ENCODE results near the gene YTHDF1. TPM values are rescaled to one million over a fixed set of nuclear protein-coding genes. Genes with fewer than 3 reads are reported as not detected.

YTHDF1 gene
- total RNA-seq, 1 experiment from 2014 or later: 85.4 TPM

DNA sequence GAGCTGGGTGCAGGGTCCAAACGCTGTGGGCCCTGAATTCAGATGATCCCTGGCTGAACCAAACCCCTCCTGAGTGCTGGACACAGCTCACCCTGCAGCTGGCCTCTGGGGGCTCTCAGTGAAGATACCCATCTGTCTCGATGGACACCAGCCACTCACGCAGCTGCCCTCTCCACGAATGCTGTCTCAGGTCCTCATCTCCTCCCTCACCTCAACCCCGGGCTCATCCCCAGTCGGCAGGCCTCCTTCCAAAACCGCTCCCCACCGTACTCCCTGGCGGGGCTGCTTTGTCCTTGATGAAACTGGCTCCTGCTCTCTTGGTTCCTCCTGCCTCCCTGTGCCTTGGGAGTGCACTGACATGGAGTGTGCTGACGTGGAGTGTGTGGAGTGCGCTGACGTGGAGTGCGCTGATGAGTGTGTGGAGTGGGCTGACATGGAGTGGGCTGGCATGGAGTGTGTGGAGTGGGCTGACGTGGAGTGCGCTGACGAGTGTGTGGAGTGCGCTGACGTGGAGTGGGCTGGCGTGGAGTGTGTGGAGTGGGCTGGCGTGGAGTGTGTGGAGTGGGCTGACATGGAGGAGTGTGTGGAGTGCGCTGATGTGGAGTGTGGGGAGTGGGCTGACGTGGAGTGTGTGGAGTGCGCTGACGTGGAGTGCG, 4.1 kb upstream of the YTHDF1 start:
- Histone ChIP-seq H3K23me2 (ENCODE audit: insufficient read length, low read depth, low read length, poor library complexity, severe bottlenecking) (peaks cover 9% of the 10 kb centered on the region), H3K27ac (ENCODE audit: insufficient read length, low read depth, low read length) (no peak overlapping the region), H3K4me1 (ENCODE audit: insufficient read depth, low read length) (no peaks in the 10 kb centered on the region), H2AFZ (ENCODE audit: low read length) (no peak overlapping the region), H4K91ac (ENCODE audit: insufficient read length, low read depth, low read length) (no peak overlapping the region), H3K4ac (ENCODE audit: low read depth, low read length) (no peak overlapping the region), H3T11ph (ENCODE audit: low read length) (no peak overlapping the region), H3K23ac (ENCODE audit: insufficient read length, low read depth, low read length) (no peak overlapping the region), H2BK5ac (ENCODE audit: insufficient read length, low read length) (no peak overlapping the region), H4K8ac (replicated peaks; ENCODE audit: insufficient read length, low read depth, low read length) (no peak overlapping the region), H3K9ac (ENCODE audit: extremely low read depth, insufficient read length, low read length) (no peak overlapping the region), H3K56ac (ENCODE audit: insufficient read length, low read depth, low read length) (no peak overlapping the region), H3K79me2 (ENCODE audit: insufficient read depth, low read length) (no peaks in the 10 kb centered on the region; the same call in 1 of the 2 replicates), H3K14ac (ENCODE audit: insufficient read depth, low read length) (peak overlapping the region; percentile 6; the same call in 1 of the 2 replicates), H2BK12ac (ENCODE audit: insufficient read length, low read depth, low read length) (no peak overlapping the region), H3K27me3 (ENCODE audit: insufficient read depth, low read length) (no peaks in the 10 kb centered on the region), H3K4me2 (ENCODE audit: insufficient read depth, insufficient read length, low read length) (no peak overlapping the region), H2BK15ac (ENCODE audit: low read depth, low read length) (no peak overlapping the region), H3K18ac (ENCODE audit: insufficient read length, low read depth, low read length) (no peak overlapping the region), H4K20me1 (ENCODE audit: control insufficient read depth, insufficient read depth, insufficient read length) (no peaks in the 10 kb centered on the region), H3K79me1 (ENCODE audit: insufficient read depth, low read depth, low read length, poor library complexity, severe bottlenecking) (no peaks in the 10 kb centered on the region), H3K9me3 (ENCODE audit: control insufficient read depth, low read depth, low read length) (no peaks in the 10 kb centered on the region), H2AK5ac (ENCODE audit: insufficient read length, low read length) (no peak overlapping the region), H2BK20ac (ENCODE audit: low read depth, low read length, poor library complexity, severe bottlenecking) (no peak overlapping the region), H4K5ac (ENCODE audit: insufficient read length, low read depth, low read length) (peak overlapping the region; percentile 77), H2BK120ac (ENCODE audit: low read depth, low read length, poor library complexity, severe bottlenecking) (no peak overlapping the region)
- Mint-ChIP-seq H3K9me3 (peaks cover 0 to 1% of the 10 kb centered on the region in 2 experiments; a peak in 1 of 5 replicates), H3K36me3 (ENCODE audit: insufficient read depth in 1 of 3, low read depth in 3 of 3) (peaks cover 3 to 4% (median 3%) of the 10 kb centered on the region in 3 experiments; a peak in 4 of 7 replicates), H3K4me1 (peaks cover 10 to 36% of the 10 kb centered on the region in 2 experiments), H3K27ac (no peak overlapping the region; a peak in 2 of 7 replicates), H3K4me3 (peak overlapping the region in 1 of 2 experiments; percentile 17; a peak in 2 of 5 replicates), H3K27me3 (ENCODE audit: low read depth) (peaks cover 32% of the 10 kb centered on the region)
- TF ChIP-seq, protein P1, sequence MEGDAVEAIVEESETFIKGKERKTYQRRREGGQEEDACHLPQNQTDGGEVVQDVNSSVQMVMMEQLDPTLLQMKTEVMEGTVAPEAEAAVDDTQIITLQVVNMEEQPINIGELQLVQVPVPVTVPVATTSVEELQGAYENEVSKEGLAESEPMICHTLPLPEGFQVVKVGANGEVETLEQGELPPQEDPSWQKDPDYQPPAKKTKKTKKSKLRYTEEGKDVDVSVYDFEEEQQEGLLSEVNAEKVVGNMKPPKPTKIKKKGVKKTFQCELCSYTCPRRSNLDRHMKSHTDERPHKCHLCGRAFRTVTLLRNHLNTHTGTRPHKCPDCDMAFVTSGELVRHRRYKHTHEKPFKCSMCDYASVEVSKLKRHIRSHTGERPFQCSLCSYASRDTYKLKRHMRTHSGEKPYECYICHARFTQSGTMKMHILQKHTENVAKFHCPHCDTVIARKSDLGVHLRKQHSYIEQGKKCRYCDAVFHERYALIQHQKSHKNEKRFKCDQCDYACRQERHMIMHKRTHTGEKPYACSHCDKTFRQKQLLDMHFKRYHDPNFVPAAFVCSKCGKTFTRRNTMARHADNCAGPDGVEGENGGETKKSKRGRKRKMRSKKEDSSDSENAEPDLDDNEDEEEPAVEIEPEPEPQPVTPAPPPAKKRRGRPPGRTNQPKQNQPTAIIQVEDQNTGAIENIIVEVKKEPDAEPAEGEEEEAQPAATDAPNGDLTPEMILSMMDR (conservative IDR thresholded peaks at IDR 0.05): no peak
- WGBS (ENCODE audit: extremely low coverage, insufficient read length, low lambda C conversion rate): no CpG with 5 or more reads among the region's 25 CpGs
- no peak for DNase-seq
